DND-41 (cell line): Measurements from ENCODE around the gene MARCHF9.

Experiments
- ATAC-seq: fragments of 200-7000 bp; cut with Tn5 transposase; 3 replicates; pipeline ENCODE4 v1.9.1; 2021; ENCODE audit warnings: low read depth; ENCODE audit not compliant: insufficient read depth
- DNase-seq: peaks from one replicate; pipeline ENCODE4 v3.0.0-alpha.2; 2020
- H2AFZ ChIP-seq: 2 replicates; pipeline ENCODE4 v1.6.0; 2012; ENCODE audit warnings: low read depth, low read length
- H3K27ac ChIP-seq: 2 replicates; pipeline ENCODE4 v1.5.1; 2012; ENCODE audit warnings: low read length, inconsistent platforms
- H3K27me3 ChIP-seq: fragments of 200-600 bp; sonication (generic); 2 replicates; pipeline ENCODE4 v1.6.0; 2012; ENCODE audit warnings: low read length, mild to moderate bottlenecking, inconsistent platforms; ENCODE audit not compliant: insufficient read depth, poor library complexity
- H3K36me3 ChIP-seq: 2 replicates; pipeline ENCODE4 v1.5.1; 2012; ENCODE audit warnings: low read length, inconsistent platforms; ENCODE audit not compliant: insufficient read depth
- H3K4me1 ChIP-seq: 2 replicates; pipeline ENCODE4 v1.5.1; 2012; ENCODE audit warnings: mild to moderate bottlenecking, low read length; ENCODE audit not compliant: insufficient read depth
- H3K4me2 ChIP-seq: 2 replicates; pipeline ENCODE4 v1.6.0; 2012; ENCODE audit warnings: mild to moderate bottlenecking, moderate library complexity, low read length, inconsistent platforms; ENCODE audit not compliant: insufficient read depth
- H3K4me3 ChIP-seq, 2 experiments: fragments of 200-600 bp in 1 of 2; shearing (Covaris generic) in 1 of 2; 2 replicates each; pipeline ENCODE4 v1.5.1; 2012 to 2016; ENCODE audit warnings: inconsistent platforms in 2 of 2, low read length in 2 of 2, mild to moderate bottlenecking in 2 of 2, low read depth in 1 of 2, moderate library complexity in 1 of 2
- H3K79me2 ChIP-seq: 2 replicates; pipeline ENCODE4 v1.6.0; 2012; ENCODE audit warnings: low read length, inconsistent platforms; ENCODE audit not compliant: insufficient read depth
- H3K9ac ChIP-seq: 2 replicates; pipeline ENCODE4 v1.6.0; 2012; ENCODE audit warnings: low read depth, mild to moderate bottlenecking, inconsistent platforms, low read length, moderate library complexity
- H3K9me3 ChIP-seq: 2 replicates; pipeline ENCODE4 v1.5.1; 2012; ENCODE audit warnings: low read length, moderate library complexity, mild to moderate bottlenecking, inconsistent platforms; ENCODE audit not compliant: insufficient read depth, severe bottlenecking
- H4K20me1 ChIP-seq: 2 replicates; pipeline ENCODE4 v1.6.0; 2012; ENCODE audit warnings: low read length; ENCODE audit not compliant: insufficient read depth
- EZH2 ChIP-seq: IDR thresholded peaks from 3 replicates; pipeline ENCODE4 v1.6.1; 2012; ENCODE audit warnings: borderline replicate concordance, low read depth, mild to moderate bottlenecking, moderate library complexity, low read length, inconsistent platforms; ENCODE audit not compliant: severe bottlenecking
- TF ChIP-seq, protein P1 (sequence below): IDR thresholded peaks from 2 replicates; pipeline ENCODE4 v1.5.1; 2012; ENCODE audit warnings: borderline replicate concordance, low read length, moderate library complexity, mild to moderate bottlenecking; ENCODE audit not compliant: poor library complexity, severe bottlenecking; ENCODE audit errors: extremely low read depth

The MARCHF9 gene

GRCh38 chr12:57749061-57749460, 5.8 kb upstream of the MARCHF9 start:
- no peaks in the 10 kb centered on the region for H3K9me3 ChIP-seq
- H3K4me1 ChIP-seq, result peaks cover 53% of the 10 kb centered on the region
- no peak for TF ChIP-seq EZH2
- TF ChIP-seq, protein P1, sequence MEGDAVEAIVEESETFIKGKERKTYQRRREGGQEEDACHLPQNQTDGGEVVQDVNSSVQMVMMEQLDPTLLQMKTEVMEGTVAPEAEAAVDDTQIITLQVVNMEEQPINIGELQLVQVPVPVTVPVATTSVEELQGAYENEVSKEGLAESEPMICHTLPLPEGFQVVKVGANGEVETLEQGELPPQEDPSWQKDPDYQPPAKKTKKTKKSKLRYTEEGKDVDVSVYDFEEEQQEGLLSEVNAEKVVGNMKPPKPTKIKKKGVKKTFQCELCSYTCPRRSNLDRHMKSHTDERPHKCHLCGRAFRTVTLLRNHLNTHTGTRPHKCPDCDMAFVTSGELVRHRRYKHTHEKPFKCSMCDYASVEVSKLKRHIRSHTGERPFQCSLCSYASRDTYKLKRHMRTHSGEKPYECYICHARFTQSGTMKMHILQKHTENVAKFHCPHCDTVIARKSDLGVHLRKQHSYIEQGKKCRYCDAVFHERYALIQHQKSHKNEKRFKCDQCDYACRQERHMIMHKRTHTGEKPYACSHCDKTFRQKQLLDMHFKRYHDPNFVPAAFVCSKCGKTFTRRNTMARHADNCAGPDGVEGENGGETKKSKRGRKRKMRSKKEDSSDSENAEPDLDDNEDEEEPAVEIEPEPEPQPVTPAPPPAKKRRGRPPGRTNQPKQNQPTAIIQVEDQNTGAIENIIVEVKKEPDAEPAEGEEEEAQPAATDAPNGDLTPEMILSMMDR, result no peak
- no peak overlapping the region for H3K4me2 ChIP-seq
- ATAC-seq, result no peak
- no peak overlapping the region for H3K4me3 ChIP-seq
- H3K27me3 ChIP-seq, result no peaks in the 10 kb centered on the region
- no peak overlapping the region for H2AFZ ChIP-seq
- no peak for DNase-seq
- H3K9ac ChIP-seq, result no peak overlapping the region
- no peak overlapping the region for H3K27ac ChIP-seq
- H4K20me1 ChIP-seq, result peaks cover 18% of the 10 kb centered on the region
- peaks cover 51% of the 10 kb centered on the region for H3K36me3 ChIP-seq
- peaks cover 41% of the 10 kb centered on the region for H3K79me2 ChIP-seq

DNA sequence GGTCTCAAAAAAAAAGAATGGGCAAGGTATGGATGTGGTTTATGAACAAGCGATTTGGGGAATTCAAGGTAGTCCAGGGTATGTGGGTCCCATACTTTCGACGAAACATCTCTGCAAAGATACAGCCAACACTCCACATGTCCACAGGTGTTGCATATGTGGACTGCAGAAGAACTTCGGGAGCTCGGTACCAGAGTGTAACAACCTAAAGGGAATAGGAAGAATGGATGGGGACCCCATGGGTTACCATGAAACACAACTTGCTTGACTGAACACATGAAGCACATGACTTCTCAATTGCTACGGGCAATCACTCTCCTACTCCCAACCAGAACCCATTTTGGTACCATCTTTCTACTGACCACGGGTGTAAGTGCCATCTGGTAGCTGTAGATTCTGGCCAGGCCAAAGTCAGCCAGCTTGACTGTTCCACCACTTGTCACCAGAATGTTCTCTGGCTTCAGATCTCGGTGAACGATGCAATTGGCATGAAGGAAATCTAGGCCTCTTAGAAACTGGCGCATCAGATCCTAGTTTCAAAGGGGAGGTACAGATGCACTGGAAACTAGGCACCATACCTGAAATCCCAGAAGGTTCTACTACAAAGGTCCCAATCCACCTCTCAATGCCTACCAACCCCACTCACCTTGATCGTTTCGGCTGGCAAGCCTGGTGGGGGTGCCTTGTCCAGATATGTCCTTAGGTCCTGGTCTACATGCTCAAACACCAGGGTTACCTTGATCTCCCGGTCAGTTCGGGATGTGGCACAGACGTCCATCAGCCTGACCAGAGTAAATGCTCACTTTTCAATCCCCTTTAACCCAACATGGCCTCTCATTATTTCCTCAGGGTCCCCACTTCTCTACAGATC, 4.1 kb upstream of the MARCHF9 start:
- TF ChIP-seq, protein P1, result no peak
- no peak for TF ChIP-seq EZH2
- Histone ChIP-seq H2AFZ (no peak overlapping the region), H3K36me3 (peaks cover 51% of the 10 kb centered on the region), H3K79me2 (peaks cover 39% of the 10 kb centered on the region), H3K27me3 (no peaks in the 10 kb centered on the region), H3K4me1 (peaks cover 52% of the 10 kb centered on the region), H3K9ac (peak overlapping the region; percentile 99), H3K27ac (peak overlapping the region; percentile 94), H3K9me3 (no peaks in the 10 kb centered on the region), H3K4me2 (peak overlapping the region; percentile 93), H3K4me3 (peak overlapping the region; percentile 73 to 85; a peak in 3 of 4 replicates), H4K20me1 (peaks cover 18% of the 10 kb centered on the region)
- no peak for DNase-seq
- ATAC-seq, result no peak

- ATAC-seq, result no peak
- TF ChIP-seq EZH2, result no peak
- TF ChIP-seq, protein P1, result no peak
- peak overlapping the region; percentile 73 to 85 for H3K4me3 ChIP-seq
- peaks cover 45% of the 10 kb centered on the region for H3K79me2 ChIP-seq
- H3K27ac ChIP-seq, result peak overlapping the region; percentile 94
- H4K20me1 ChIP-seq, result peaks cover 20% of the 10 kb centered on the region
- H3K9ac ChIP-seq, result peak overlapping the region; percentile 99
- H3K36me3 ChIP-seq, result peaks cover 50% of the 10 kb centered on the region
- no peaks in the 10 kb centered on the region for H3K27me3 ChIP-seq
- peaks cover 52% of the 10 kb centered on the region for H3K4me1 ChIP-seq
- DNase-seq, result no peak
- H3K9me3 ChIP-seq, result no peaks in the 10 kb centered on the region
- peak overlapping the region; percentile 93 for H3K4me2 ChIP-seq
- H2AFZ ChIP-seq, result peak overlapping the region; percentile 89
Measured at GRCh38 chr12:57751432-57751787, 3.5 kb upstream of the MARCHF9 start.
